ENCODE results near the gene SLN.

GRCh38 chr11:107676336-107677057, 35.4 kb downstream of the SLN start:
- TF ChIP-seq CTCF (conservative IDR thresholded peaks at IDR 0.05; ENCODE audit: low read depth, low read length) (no peak), EZH2phosphoT487 (IDR thresholded peaks at IDR 0.05; ENCODE audit: borderline replicate concordance, low read length) (no peak)
